Measurements from ENCODE around the gene CCDC12.

Gene CCDC12

DNA sequence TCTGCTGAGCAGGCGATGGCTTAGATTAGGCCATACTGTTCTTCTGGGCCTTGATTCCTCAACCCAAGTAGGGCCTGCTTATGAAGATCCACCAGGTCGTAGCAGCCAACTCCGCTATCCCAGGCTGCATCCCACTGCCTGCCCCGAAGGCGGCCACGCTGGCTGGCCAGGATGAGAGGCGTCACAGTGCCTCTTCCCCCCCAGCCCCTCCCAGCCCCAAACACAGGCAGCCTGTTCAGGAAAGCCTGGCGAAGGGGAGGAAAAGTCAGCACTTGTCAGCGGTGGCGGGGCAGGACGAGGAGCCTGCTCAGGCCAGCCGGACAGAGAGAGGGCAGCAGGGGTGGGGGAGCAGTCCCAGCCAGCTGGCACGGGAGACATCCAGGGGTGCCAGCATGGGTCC lies 87.8 kb downstream of the CCDC12 start:
- no peak for DNase-seq

DNA sequence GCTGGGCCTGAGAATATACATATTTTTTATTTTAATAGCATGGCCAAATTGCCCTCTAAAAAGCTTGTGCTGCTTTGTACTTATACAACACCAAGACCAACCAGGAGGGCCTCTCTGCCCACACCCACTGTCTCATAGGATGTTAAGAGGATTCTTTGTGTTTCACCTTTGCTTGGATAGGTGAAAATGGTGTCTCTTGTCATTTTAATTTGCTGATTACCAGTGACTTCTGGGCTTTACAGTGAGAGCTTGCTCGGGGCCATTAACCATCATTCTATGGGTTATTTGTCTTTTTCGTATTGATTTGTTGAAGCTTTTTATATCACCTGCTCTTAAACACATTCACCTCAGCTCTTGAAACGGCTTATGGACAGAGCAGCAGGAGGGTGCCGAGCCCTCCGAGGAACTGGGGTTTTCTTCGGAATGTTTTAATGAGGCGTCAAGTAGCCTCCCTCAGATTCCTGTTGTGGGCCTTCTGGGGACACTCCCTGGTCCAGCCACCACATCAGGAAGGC lies 88.5 kb downstream of the CCDC12 start:
- no peak for DNase-seq

DNA sequence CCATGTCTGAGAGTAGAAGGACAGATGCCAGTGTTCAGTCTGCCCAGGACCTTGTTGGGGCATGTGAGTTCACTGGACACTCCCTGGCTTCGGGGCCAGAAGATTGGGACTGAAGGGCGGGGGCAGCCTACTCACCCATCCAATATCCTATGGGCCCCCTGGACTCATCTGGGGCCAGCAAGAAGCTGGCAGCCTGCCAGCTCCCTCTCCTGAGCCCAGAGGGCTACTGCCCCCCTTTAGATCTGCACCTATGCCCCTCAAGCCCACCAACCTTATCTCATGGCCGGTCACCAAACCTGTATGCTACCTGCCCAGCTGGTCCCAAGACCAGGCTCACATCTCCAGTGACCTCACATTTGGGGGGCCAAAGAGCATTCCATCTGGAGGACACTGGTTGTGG lies 90.9 kb downstream of the CCDC12 start:
- no peak for DNase-seq

DNA sequence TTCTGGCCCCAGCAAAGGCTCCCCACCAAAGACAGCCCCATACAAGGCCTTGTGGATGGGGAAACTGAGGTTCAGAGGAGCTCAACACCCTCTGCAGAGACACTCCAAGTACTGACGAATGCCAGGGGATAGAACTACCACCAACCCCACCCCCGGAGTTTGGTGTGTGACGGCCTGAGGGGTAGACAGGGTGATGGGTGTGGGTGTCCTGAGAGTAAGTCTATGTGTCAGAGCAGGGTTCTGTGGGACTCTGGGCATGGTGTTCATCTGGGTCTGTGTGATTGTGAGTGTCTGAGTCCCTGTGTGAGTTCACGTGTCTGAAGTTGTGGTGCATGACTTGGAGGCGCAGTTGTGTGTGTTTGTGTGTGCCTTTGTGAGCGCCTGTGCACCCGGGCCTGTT lies 91.6 kb downstream of the CCDC12 start:
- no peak for DNase-seq

DNA sequence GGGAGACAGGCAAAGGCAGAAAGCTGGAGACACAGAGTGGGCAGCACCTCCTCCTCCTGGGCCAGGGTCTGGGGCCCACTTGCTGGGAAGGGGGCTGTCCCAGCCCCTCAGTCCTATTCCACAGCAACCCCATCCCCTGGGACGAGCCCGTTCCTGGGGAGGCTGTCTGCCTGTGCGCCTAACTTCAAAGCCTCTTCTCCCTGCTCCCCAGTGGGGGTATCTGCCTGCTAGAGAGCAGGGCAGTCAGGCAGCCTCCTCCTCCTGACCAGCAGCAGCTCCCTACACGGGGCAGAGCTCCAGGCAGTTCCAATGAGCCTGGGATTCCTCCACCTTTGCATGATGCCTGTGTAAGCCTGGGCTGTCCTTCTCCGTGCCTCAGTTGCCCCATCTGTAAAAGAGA lies 92.1 kb downstream of the CCDC12 start:
- no peak for DNase-seq

DNA sequence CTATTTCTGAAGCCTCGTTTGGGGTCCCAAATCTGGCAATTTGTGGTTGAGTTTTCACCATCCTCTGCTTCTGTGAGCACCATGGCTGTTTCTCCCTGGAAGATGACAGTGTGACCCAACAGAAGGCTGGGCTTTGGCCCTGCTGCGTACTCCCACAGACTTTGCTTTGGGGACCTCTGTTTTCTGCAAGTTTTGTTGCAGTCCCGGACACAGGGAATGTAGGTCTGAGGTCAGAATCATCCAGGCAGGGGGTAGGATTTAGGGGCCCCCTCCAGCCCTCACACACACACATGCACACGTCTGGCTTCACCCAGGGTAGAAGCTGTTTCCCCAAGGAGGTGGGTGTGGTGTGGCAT lies 92.7 kb downstream of the CCDC12 start:
- no peak for DNase-seq

DNA sequence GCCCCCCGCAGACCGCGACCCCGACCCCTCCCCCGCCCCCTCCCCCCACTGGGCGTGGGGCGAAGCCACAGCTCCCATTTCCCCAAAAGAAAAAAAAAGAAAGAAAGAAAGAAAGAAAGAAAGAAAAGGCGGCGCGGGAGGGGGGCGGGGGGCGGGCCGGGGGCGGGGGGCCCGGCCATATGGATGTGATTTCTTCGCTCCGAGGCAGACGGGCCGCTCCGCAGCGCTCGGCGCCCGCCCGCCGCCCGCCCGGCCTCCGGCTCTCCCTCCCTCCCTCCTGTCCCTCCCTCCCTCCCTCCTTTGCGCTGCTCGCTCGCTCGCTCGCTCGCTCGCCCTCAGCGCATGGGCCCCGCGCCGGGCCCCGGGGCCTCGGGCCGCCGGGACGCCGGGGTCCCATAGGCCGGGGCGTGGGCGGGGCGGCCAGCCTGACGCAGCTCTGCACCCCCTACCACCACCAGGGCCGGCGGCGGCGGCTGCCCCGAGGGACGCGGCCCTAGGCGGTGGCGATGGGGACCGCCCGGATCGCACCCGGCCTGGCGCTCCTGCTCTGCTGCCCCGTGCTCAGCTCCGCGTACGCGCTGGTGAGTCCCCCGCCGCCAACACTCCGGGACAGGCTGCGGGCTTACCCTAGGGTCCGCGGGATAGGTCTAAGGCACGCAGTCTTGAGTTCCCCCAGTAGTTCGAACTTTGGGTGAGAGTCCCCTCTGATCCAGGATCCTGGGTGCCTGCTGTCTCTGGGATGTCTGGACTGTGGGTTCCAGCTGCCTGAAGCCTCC lies 93.3 kb downstream of the CCDC12 start:
- DNase-seq: no peak

DNA sequence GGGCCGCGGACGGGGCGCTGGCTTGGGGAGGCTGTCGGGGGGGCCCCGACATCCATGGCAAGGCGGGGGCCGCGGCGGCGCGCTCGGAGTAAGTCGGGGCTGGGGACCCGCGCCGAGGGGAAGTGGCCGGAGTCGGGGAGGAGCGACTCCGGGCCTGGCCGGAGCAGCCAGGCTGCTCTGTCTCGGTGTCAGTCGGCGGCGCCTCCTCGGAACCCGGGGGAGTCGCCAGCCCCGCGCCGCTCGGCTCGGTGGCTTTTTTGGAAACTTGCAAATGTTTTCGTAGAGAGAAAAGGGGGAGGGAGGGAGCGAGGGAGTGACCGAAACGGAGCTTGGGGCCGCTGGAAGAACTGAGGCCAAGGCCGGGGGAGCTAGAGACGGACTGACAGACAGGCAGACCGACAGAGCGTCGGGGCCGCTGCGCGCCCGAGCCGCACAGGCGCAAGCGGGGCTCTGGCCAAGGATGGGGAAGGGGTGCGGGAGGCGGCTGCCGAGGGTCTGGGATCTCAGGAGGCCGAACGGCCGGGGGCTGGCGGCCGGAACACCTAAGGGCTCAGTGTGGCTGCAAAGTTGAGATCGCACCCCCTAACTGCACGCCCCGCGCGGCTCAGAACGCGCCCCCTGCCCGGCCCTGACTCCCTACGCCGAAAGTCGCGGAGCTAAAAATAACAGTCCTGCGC lies 94.0 kb downstream of the CCDC12 start:
- DNase-seq: peak; percentile 59

DNA sequence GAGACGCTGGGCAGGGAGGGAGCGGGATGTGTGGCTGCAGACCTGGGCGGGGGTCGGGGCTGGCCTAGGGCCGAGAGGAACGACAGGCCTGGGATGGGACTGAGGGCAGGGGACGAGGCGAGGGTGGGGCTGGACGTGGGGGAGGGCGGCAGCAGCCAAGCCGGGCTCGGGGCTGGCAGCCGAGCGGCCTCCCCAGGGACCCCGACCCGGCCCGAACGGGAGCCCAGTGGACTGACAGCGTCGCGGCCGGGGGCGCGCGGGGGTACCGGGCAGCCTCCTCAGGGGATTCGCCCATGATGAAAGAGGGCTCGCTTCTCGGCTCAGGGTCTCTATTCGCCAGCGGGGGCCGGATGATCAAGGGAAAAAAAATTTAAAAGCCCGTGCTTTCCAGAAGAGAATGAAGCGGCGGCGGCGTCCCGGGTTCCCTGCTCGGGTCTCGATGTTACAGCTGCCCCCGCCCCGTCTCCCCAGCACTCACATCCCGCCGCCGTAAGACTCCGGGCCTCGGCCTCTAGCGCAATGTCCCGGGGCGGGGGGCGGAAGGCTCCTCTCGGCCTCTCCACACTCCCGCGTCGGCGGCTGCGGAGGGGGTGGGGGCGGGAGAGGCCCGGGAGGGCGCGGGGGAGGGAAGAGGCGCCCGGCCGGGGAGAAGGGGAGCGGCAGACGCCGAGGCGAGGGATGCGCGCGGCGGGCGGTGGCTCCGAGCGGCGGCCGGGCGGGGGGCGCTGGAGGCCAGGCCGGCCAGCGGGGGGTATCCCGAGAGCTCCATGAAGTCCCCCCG lies 94.8 kb downstream of the CCDC12 start:
- peak; percentile 59 for DNase-seq

DNA sequence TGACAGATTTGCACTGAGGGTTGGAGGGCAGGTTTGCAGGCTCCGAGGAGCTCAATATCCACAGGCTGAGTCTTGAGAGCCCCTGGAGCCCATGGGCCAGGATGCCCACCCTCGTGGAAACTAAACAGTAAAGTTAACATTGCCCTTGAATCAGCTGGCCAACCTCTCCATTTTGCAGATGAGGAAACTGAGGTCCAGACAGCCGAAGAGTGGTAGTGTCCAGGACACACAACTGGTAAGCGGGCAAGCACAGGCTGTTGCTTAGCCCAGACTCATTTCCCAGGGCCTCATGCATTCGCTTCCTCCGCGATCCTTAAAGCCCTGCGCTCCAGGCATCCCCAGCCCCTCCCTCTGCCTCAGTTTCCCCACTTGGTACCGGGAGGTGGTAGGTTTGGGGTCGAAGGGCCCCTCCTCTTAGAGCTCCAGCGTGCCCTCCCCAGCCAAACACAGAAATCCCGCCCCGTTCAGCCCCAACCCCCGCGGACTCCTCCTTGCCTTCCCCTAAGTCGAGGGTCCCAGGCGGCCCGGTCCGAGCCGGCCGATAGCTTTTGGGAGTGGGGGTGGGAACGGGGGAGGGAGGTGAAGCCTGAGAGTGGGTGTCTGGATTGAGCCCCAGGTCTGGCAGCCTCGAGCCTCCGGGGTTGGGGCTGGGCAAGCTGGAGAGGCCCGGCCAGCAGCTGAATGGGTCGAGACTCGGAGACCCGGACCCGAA lies 95.5 kb downstream of the CCDC12 start:
- DNase-seq: no peak

DNA sequence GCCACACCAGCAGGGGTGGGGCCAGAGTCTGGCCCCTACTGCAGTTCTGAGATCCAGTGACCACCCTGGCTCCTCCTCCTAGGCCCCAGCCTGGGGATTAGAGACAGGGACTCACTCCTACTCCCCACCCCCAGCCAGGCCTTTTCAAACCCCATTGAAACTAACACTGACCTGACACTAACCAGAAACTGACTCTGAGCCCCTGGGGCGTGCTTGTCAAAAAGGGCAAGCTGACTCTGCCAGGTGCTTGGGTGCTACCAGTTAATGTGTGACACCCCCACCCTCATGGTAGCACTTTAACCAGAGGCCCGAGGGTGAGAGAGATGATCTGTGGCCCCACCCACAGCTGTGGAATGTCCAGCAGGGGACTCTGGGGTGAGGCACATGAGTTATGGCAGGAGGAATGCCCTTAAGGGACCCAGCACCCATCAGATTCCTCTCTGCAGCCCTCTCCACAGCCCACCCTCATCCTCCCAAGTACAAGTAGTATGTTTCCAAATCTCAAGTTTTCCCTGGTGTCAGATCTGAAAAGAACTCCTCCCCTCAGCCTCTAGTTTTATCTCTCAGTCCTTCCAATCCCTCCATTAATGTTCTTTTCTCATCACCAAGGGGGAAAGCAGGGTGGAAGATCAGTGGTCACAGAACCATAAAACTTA lies 97.6 kb downstream of the CCDC12 start:
- DNase-seq: no peak

DNA sequence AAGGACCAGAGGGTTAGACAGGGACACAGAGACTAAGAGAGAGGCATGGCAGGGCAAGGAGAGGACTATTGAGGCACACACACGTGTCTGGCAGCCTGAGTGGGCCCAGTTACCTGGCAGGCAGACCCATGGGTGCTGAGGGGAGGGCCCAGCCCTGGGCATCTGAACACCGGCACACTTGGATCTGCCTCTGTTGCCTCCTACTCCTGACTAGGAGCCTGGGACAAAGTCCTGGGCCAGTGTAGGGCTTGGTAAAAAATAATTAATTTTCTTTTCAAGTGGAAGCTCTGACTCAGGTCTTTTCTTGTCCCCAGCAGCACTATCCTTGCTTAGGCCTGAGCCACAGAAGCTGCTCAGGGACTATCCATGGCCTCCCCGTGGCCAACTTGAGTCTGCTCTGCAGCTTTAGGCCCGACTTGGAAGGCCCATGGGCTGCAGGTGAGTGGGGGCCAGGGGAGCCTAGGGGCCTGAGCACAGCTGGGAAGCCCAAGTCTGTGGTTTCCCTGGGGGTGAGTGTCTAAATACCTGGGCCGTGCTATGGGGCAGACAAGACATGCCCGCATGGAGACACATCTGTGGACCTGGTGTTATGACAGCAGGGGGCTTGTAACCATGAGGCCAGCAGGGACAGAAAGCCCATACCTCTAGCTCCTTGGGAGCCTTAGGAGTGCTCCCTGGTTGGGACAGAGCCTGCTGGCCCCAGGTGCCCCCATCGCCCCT lies 99.0 kb downstream of the CCDC12 start, which contains the start of gene PTH1R:
Gene PTH1R (plus strand): TSS at position 316 of the 720 bp plus-strand sequence. CDS start 5,839 bp downstream, outside the sequence.
- no peak for DNase-seq

DNA sequence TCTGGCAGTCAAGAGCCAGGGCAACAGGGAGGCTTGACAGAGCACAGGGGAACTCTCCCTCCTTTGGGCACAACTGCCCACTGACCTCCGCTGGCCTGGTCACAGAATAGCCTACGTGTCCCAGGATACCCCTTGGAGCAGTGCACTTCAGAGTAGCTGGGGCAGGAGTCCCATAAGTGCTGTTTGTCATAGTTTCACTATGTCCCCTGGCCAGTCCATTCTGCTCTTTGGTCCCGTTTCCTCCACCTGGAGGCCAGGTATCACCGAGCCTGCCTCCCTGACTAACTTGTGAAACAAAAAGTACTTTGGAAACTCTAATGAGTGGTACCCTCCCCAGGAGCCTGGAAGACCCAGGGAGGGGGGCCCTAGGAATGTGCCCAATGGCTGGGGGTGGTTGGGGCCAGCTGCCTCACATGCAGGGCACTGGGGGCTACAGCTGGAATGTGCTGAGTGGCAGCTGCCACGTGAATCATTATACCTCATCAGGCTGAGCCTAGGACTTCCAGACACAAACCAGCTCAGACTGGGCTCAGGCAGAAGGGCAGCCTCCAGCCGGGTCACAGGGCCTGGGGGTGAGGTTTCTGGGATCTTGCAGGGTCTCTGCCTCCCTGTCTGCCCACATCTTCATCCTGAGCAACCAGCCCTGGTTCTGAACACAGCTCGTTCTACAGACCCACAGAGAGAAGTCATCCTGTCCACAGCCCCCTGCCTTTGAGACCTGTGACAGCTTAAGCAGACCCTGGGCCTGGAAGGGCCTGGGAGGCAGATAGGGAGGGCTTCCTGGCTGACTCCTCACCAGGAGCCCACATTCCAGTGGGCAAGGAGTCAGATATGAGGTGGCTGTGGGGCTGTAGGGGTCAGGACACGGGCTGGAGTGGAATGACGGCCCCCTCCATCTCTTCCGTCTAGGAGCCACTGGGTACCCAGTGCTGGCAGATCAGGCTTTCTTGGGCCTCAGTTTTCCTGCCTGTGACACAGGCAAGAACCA lies 99.9 kb downstream of the CCDC12 start:
- no peak for DNase-seq

DNA sequence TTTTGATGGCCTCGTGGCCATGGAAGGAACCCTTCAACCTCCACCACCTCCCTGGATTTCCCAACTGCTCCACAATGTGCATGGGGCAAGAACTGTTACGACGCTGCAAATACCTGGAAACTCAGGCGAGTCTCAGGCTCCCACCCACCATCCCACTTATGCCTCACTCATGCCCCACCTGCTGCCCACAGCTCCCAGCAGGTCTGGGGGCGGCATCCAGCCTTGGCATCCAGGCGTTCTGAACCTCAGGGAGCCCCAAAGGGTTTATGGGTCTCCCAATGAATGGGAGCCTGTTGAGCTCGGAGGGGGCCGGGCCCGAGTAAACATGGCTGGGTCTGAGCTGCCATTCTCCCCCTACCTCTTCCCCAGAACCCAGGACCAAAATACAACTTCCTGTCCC lies 101.0 kb downstream of the CCDC12 start:
- no peak for DNase-seq

DNA sequence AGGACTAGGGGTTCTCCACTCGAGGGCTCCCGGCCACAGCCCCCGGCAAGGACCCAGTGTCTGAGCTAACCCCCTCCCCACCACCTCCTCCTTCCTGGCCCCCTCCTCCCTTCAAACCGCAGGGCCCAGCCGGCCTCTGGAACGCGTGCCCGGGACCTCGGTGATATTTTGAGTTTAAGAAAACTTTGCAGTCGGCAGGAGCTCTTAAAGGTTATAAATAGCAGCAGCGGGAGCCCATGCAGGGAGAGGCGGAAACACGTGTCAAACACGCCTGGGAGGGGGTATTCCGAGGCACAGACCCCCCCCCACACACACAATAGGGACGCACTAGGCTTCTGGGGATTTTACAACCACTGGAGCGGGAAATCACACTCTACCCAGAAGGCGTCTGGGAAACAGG lies 102.1 kb downstream of the CCDC12 start:
- no peak for DNase-seq

DNA sequence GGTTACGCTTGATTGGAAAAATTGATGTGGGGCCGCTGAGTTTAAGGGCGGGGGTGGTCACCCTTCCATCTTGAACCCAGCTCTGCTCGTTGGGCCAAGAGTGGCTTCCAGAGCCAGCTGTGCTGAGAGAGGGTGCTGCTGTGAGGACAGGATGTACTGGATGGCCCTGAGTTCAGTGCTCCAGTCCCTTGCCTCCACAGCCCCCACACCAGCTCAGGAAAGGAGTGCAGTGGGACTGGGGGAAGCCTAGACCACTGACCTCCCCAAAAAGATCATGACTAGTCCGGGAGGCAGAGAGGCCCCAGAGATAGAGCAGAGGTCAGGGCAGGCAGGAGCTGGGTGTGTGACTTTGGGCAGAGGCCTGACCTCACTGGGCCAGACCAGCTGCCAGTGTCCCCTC lies 103.0 kb downstream of the CCDC12 start:
- no peak for DNase-seq
